ENCODE data around the gene FYTTD1. TPM values are rescaled to one million over a fixed set of nuclear protein-coding genes. Genes with fewer than 3 reads are reported as not detected.
"Not testable (repeated sequence)": the region's sequence is repeated elsewhere in the genome, so short reads cannot be mapped to it uniquely, and the experiment has no call there.

FYTTD1 gene
- polyA plus RNA-seq (ENCODE audit: insufficient read length in 4 of 4) = 100 to 1,000 TPM in 2 of 4 donors, 10 to 100 TPM in 2; 85.5 to 103 (median 99.3) TPM

- peak; percentile 59 to 79 (median 72) for DNase-seq (ENCODE audit: low read depth in 4 of 4, low spot score in 2 of 4)
Measured at GRCh38 chr3:197749601-197750395, at the start of gene FYTTD1. Gene FYTTD1, plus strand, starts transcription at chr3:197749883. Its CDS starts 89 bp downstream, at chr3:197749972.

DNA sequence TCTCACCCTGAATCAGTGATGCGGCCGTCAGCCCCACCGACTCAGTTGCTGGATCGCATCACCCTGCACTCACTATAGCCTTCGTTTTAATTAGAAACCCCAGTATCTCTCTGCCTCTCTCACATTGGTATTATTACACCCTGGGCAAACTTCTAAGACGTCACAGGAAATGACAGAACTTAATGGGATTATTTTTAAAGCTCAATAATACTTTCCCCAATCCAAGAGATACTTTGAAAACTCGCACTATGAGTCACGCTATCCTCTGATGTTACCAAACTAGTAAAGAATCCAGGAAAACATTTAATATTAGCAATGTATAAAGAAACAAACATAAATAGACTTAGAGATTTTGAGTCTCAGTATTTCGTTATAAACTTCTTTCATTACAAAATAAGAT is 49.6 kb upstream of the FYTTD1 start:
- DNase-seq (ENCODE audit: low read depth in 4 of 4, low spot score in 2 of 4) = no peak

DNA sequence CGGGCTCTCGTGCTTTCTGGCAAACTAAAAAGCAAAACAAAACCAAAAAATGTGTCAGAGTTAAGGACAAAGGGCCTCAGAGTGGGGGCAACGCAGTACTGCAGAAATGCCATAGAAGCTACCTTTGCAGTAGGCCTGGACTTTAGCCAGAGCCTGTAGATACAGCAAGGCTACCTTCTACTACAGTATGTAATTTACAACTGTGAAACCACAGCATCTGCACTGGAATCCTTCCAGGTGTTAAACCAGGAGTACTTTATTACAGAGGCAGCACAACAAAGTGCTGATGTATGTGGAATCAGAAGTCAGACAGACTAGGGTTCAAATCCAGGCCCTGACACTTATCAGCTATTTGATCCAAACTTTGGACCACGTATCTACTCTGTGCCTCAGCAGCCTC is 47.8 kb upstream of the FYTTD1 start:
- no peak for DNase-seq (ENCODE audit: low read depth in 4 of 4, low spot score in 2 of 4)

DNA sequence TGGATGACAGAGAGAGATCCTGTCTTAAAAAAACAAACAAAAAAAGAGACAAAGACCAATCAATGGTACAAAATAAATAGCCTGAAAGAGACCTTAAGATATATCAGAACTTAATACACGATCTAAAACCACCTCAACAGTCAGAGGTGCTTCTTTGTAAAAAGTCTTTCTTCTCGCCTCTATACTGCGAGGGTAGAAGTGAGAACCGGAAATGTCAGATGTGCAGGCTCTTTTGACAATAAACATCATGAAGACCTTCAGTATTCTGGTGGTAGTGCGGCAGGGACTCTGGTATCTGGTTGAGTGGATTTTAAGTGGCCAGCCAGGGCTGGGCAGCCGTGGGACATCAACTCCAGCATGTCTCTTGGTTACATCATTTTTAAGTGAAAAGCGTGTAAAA is 43.0 kb upstream of the FYTTD1 start:
- no peak for DNase-seq (ENCODE audit: low read depth in 4 of 4, low spot score in 2 of 4)

GRCh38 chr3:197709135-197709534 is 40.5 kb upstream of the FYTTD1 start:
- DNase-seq (ENCODE audit: low read depth in 4 of 4, low spot score in 2 of 4) = no peak

GRCh38 chr3:197710965-197711364 is 38.7 kb upstream of the FYTTD1 start:
- DNase-seq (ENCODE audit: low read depth in 4 of 4, low spot score in 2 of 4) = not testable (repeated sequence)

DNA sequence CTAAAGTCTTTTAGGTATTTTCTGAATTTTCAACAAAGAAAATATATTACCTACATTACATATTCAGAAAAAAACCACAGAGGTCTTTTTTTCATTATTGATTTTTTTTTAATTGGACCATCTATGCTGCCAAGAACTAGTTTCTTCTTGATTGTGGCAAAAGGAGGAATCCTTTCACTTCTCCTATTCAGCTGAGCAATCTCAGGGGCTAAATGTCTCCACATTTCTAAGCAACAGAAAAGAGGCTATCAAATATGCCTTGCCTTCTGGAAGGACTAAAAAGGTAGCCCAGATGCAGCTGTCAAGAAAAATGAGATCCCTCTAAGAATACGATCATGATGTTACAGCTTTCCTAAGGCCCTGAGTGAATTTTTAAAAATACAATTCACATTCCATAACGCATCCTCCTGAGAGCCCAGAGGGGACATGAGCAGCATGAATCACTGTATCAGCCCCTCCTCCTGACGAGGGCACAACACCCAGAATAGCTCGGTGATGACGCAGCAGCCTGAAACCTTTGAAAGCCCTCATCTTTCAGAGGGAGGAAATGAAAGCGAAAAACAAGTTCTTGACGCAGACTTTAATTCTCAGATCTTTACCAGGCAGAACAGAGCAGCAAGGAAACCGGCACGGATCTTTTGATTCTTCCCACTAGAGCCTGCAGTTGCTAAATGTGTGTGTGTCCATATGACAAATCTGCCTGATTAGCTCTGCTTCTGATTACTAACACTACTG is 37.5 kb upstream of the FYTTD1 start:
- peak; percentile 30 to 57 (median 40) for DNase-seq (ENCODE audit: low read depth in 4 of 4, low spot score in 2 of 4)

DNA sequence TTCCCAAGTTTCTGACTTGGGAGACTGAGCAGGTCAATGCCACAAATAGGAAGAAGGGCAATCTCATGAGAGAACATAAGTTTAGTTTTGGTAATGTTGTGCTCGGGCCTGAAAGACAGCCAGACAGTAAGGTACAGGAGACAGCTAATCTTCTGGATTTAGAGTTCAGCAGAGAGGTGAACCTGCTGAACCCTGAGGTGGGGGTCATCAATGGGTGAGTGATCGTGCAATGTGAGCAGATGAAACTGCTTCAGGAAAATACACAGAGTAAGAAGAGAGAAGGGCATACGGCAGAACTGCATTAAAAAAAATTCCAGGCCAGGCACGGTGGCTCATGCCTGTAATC is 36.2 kb upstream of the FYTTD1 start:
- no peak for DNase-seq (ENCODE audit: low read depth in 4 of 4, low spot score in 2 of 4)

DNA sequence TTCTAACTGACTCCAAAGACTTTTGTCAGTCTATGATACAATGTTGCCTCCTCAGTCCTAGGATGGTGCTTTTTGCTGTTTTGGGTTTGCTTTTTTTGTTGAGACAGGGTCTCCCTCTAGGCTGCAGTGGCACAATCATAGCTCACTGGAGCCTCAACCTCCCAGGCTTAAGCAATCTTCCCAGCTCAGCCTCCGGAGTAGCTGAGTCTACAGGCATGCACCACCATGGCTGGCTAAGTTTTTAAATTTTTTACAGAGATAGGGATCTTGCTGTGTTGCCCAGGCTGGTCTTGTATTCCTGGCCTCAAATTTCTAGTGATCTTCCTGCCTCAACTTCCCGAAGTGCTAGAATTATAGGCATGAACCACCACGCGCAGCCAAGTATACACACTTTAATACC is 35.4 kb upstream of the FYTTD1 start:
- no peak for DNase-seq (ENCODE audit: low read depth in 4 of 4, low spot score in 2 of 4)

- no peak for DNase-seq (ENCODE audit: low read depth in 4 of 4, low spot score in 2 of 4)
Measured at GRCh38 chr3:197718891-197719290, 30.8 kb upstream of the FYTTD1 start.

GRCh38 chr3:197720694-197721093 is 29.0 kb upstream of the FYTTD1 start:
- no peak for DNase-seq (ENCODE audit: low read depth in 4 of 4, low spot score in 2 of 4)

GRCh38 chr3:197722734-197723133 is 26.9 kb upstream of the FYTTD1 start:
- no peak for DNase-seq (ENCODE audit: low read depth in 4 of 4, low spot score in 2 of 4)

GRCh38 chr3:197727878-197728277 is 21.8 kb upstream of the FYTTD1 start:
- DNase-seq (ENCODE audit: low read depth in 4 of 4, low spot score in 2 of 4) = not testable (repeated sequence)

- DNase-seq (ENCODE audit: low read depth in 4 of 4, low spot score in 2 of 4) = no peak
Measured at GRCh38 chr3:197728487-197728886, 21.2 kb upstream of the FYTTD1 start.

DNA sequence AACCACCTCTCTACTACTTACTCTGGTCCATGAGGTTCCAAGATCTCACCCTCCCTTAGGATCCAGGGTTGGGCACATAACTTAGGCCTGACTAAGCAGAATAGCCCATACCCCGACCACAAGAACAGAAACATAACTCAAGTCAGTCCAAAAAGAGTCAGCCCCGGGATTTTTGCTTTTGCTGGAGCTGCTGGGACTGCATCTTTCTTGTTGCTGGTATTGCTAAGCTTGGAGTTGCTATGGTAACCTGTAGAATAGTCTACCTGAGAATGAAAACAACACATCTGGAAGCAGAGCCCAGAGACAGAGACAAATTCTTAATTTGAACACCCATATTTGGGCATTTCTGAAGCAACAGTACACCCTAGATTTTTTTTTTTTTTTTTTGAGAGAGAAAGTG is 19.5 kb upstream of the FYTTD1 start:
- DNase-seq (ENCODE audit: low read depth in 4 of 4, low spot score in 2 of 4) = no peak

- not testable (repeated sequence) for DNase-seq (ENCODE audit: low read depth in 4 of 4, low spot score in 2 of 4)
Measured at GRCh38 chr3:197730770-197731169, 18.9 kb upstream of the FYTTD1 start.

- not testable (repeated sequence) for DNase-seq (ENCODE audit: low read depth in 4 of 4, low spot score in 2 of 4)
Measured at GRCh38 chr3:197731483-197731882, 18.2 kb upstream of the FYTTD1 start.

DNA sequence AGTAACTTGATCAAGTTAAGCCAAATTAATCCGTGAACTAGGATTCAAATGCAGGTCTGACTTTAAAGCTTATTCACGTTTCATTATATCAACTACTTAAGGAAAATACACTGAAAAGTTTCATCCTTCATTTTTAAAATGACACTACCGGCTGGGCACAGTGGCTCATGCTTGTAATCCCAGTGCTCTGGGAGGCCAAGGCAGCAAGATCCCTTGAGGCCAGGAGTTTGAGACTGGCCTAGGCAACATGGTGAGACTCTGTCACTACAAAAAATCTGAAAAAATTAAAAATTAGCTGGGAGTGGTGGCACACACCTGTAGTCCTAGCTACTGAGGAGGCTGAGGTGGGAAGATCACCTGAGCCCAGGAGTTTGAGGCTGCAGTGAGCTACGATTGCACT is 16.6 kb upstream of the FYTTD1 start:
- no peak for DNase-seq (ENCODE audit: low read depth in 4 of 4, low spot score in 2 of 4)

GRCh38 chr3:197734667-197735318 is 14.9 kb upstream of the FYTTD1 start:
- DNase-seq (ENCODE audit: low read depth in 4 of 4, low spot score in 2 of 4) = no peak

GRCh38 chr3:197736010-197736490 is 13.6 kb upstream of the FYTTD1 start:
- DNase-seq (ENCODE audit: low read depth in 4 of 4, low spot score in 2 of 4) = no peak
